AG04450 (cell line): ENCODE measurements around the gene TSPAN9. TPM values are rescaled to one million over a fixed set of nuclear protein-coding genes. Genes with fewer than 3 reads are reported as not detected.

Source experiments
- CTCF ChIA-PET: fragments of 300-600, 350-600 bp; formaldehyde crosslinking; extraction: SDS; loops from one replicate; lab custom pipeline; 2022; ENCODE audit warnings: antibody characterized with exemption, inconsistent platforms; lab: Charles Lee
- POLR2A ChIA-PET: fragments of 350-600 bp; formaldehyde crosslinking; extraction: SDS; loops from one replicate; lab custom pipeline; 2021; ENCODE audit warnings: antibody characterized with exemption, inconsistent platforms; lab: Yijun Ruan, JAX
- DNase-seq: peaks from one replicate; pipeline ENCODE4 v3.0.0-alpha.2; 2011; ENCODE audit warnings: low read depth, low spot score
- H3K27ac ChIP-seq: one replicate; pipeline ENCODE4 v1.5.1; 2012; ENCODE audit warnings: low read depth, low read length, control low read depth
- H3K27me3 ChIP-seq: one replicate; pipeline ENCODE4 v1.6.0; 2012; ENCODE audit warnings: low read length; ENCODE audit not compliant: control insufficient read depth, insufficient read depth
- H3K4me3 ChIP-seq: 2 replicates; pipeline ENCODE4 v1.5.1; 2011; ENCODE audit warnings: mild to moderate bottlenecking, low read depth, low read length, control low read depth
- H3K9me3 ChIP-seq: 2 replicates; pipeline ENCODE4 v1.5.1; 2012; ENCODE audit warnings: low read length; ENCODE audit not compliant: control insufficient read depth, insufficient read depth
- CTCF ChIP-seq: IDR thresholded peaks from 2 replicates; pipeline ENCODE4 v1.5.1; 2011; ENCODE audit warnings: low read depth, low read length, control low read depth, inconsistent platforms
- polyA plus RNA-seq: library from polyadenylated mRNA; depleted of rRNA; stranded (reverse); fragments of >200 nt; gene quantifications from 2 replicates; pipeline ENCODE4 v1.2.3, GENCODE V29; 2011

TSPAN9 gene
- polyA plus RNA-seq, 1 experiment: 68.0 TPM

- CTCF ChIA-PET: interaction anchor here (0.6 to 9.4 kb wide), 14 partner anchors 8 to 963 kb away, joined by 3 to 126 read pairs (median 4); no protein-coding TSS in a partner anchor
- no peak overlapping the region for H3K27ac ChIP-seq
- H3K9me3 ChIP-seq: no peaks in the 10 kb centered on the region
- peaks cover 17% of the 10 kb centered on the region for H3K27me3 ChIP-seq
- DNase-seq: no peak
- peak; percentile 47 for TF ChIP-seq CTCF
- POLR2A ChIA-PET: interaction anchor here (1.7 kb wide), 1 partner anchor 14 kb away, joined by 5 read pairs; no protein-coding TSS in a partner anchor
- no peak overlapping the region for H3K4me3 ChIP-seq
Observed at GRCh38 chr12:3313675-3314663, 236.8 kb downstream of the TSPAN9 start.

GRCh38 chr12:3315201-3315661 lies 238.1 kb downstream of the TSPAN9 start:
- H3K9me3 ChIP-seq: no peaks in the 10 kb centered on the region
- peak; percentile 73 for DNase-seq
- no peak for TF ChIP-seq CTCF
- peaks cover 23% of the 10 kb centered on the region for H3K27me3 ChIP-seq
- H3K4me3 ChIP-seq: no peak overlapping the region
- no peak overlapping the region for H3K27ac ChIP-seq
- ChIA-PET CTCF (interaction anchor here (1.1 to 9.4 kb wide), 8 partner anchors 12 to 570 kb away, joined by 3 to 126 read pairs (median 6); no protein-coding TSS in a partner anchor), POLR2A (interaction anchor here (1.7 kb wide), 1 partner anchor 15 kb away, joined by 5 read pairs; no protein-coding TSS in a partner anchor)

- Histone ChIP-seq H3K9me3 (no peaks in the 10 kb centered on the region), H3K27me3 (peaks cover 34% of the 10 kb centered on the region), H3K4me3 (no peak overlapping the region), H3K27ac (no peak overlapping the region)
- DNase-seq: no peak
- TF ChIP-seq CTCF: no peak
- POLR2A ChIA-PET: no interaction called here
- CTCF ChIA-PET: interaction anchor here (9.4 kb wide), 1 partner anchor 18 kb away, joined by 126 read pairs; no protein-coding TSS in a partner anchor
Observed at GRCh38 chr12:3316776-3317480, 239.7 kb downstream of the TSPAN9 start.

- ChIA-PET CTCF (interaction anchor here (9.4 kb wide), 1 partner anchor 18 kb away, joined by 126 read pairs; no protein-coding TSS in a partner anchor), POLR2A (no interaction called here)
- H3K9me3 ChIP-seq: no peaks in the 10 kb centered on the region
- no peak for TF ChIP-seq CTCF
- no peak for DNase-seq
- peaks cover 39% of the 10 kb centered on the region for H3K27me3 ChIP-seq
- H3K27ac ChIP-seq: no peak overlapping the region
- no peak overlapping the region for H3K4me3 ChIP-seq
Observed at GRCh38 chr12:3317481-3317815, 240.3 kb downstream of the TSPAN9 start.
